MG63 (cell line): Measurements from ENCODE around the gene FAM120B. TPM values are rescaled to one million over a fixed set of nuclear protein-coding genes. Genes with fewer than 3 reads are reported as not detected.
"Not testable (repeated sequence)": the region's sequence is repeated elsewhere in the genome, so short reads cannot be mapped to it uniquely, and the experiment has no call there.

ENCODE experiments used
- DNase-seq: peaks from one replicate; pipeline ENCODE4 v3.0.0-alpha.2; 2020
- H3K27me3 ChIP-seq: fragments of 250-450 bp; sonication (Bioruptor Pico); 2 replicates; pipeline ENCODE4 v1.5.1; 2020; ENCODE audit warnings: mild to moderate bottlenecking, moderate library complexity
- H3K36me3 ChIP-seq: fragments of 250-450 bp; sonication (Bioruptor Pico); 2 replicates; pipeline ENCODE4 v1.5.1; 2020; ENCODE audit warnings: mild to moderate bottlenecking, moderate library complexity
- H3K4me3 ChIP-seq: fragments of 250-450 bp; sonication (Bioruptor Pico); 2 replicates; pipeline ENCODE4 v1.5.1; 2020; ENCODE audit warnings: mild to moderate bottlenecking, moderate library complexity
- H3K9me3 ChIP-seq: fragments of 250-450 bp; sonication (Bioruptor Pico); 2 replicates; pipeline ENCODE4 v1.5.1; 2020; ENCODE audit warnings: mild to moderate bottlenecking, moderate library complexity
- total RNA-seq: library from RNA; depleted of rRNA; stranded (reverse); fragments of >200 nt; shearing (Covaris generic); gene quantifications from 2 replicates; pipeline ENCODE4 v1.2.3, GENCODE V29; 2014; ENCODE audit warnings: low replicate concordance

FAM120B gene
- total RNA-seq, 1 experiment from 2014 or later, result 11.5 TPM

GRCh38 chr6:170374571-170375444 is 68.2 kb downstream of the FAM120B start:
- no peaks in the 10 kb centered on the region for H3K27me3 ChIP-seq
- H3K36me3 ChIP-seq, result no peaks in the 10 kb centered on the region; the same call in none of the 2 replicates
- DNase-seq, result no peak
- H3K4me3 ChIP-seq, result no peak overlapping the region
- no peaks in the 10 kb centered on the region for H3K9me3 ChIP-seq

- Histone ChIP-seq H3K9me3 (no peaks in the 10 kb centered on the region), H3K4me3 (no peak overlapping the region), H3K36me3 (no peaks in the 10 kb centered on the region; the same call in none of the 2 replicates), H3K27me3 (no peaks in the 10 kb centered on the region)
- no peak for DNase-seq
Observed at GRCh38 chr6:170375661-170376060, 69.1 kb downstream of the FAM120B start.

GRCh38 chr6:170376386-170377043 is 70.0 kb downstream of the FAM120B start:
- no peak for DNase-seq
- Histone ChIP-seq H3K36me3 (no peaks in the 10 kb centered on the region; the same call in none of the 2 replicates), H3K9me3 (no peaks in the 10 kb centered on the region), H3K4me3 (no peak overlapping the region), H3K27me3 (no peaks in the 10 kb centered on the region)

GRCh38 chr6:170378502-170378901 is 71.9 kb downstream of the FAM120B start:
- no peak for DNase-seq
- no peaks in the 10 kb centered on the region; the same call in none of the 2 replicates for H3K36me3 ChIP-seq
- H3K9me3 ChIP-seq, result no peaks in the 10 kb centered on the region
- H3K27me3 ChIP-seq, result no peaks in the 10 kb centered on the region
- H3K4me3 ChIP-seq, result no peak overlapping the region

DNA sequence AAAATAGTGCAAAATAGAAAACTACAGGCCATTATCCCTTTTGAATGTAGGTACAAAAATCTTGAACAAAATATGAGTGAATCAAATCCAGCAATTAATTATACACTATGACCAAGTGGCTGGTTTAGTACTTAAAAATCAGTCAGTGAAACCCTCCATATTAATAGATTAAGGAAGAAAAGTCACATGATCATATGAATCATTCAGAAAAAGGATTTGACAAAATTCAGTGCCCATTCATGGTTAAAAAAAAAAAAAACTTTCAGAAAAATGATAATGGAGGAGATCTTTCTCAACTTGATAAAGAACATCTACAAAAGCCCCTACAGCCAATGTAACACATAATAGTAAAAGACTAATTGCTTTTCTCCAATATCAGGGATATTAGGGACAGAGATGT is 75.0 kb downstream of the FAM120B start:
- DNase-seq, result no peak
- Histone ChIP-seq H3K27me3 (no peaks in the 10 kb centered on the region), H3K9me3 (no peaks in the 10 kb centered on the region), H3K36me3 (peaks cover 5% of the 10 kb centered on the region; the same call in 1 of the 2 replicates), H3K4me3 (no peak overlapping the region)

- peaks cover 12% of the 10 kb centered on the region for H3K36me3 ChIP-seq
- no peaks in the 10 kb centered on the region for H3K27me3 ChIP-seq
- DNase-seq, result no peak
- H3K4me3 ChIP-seq, result no peak overlapping the region
- H3K9me3 ChIP-seq, result no peaks in the 10 kb centered on the region
Observed at GRCh38 chr6:170383466-170384035, 77.0 kb downstream of the FAM120B start.

GRCh38 chr6:170385506-170385905 is 78.9 kb downstream of the FAM120B start:
- Histone ChIP-seq H3K36me3 (peaks cover 14% of the 10 kb centered on the region), H3K4me3 (no peak overlapping the region), H3K9me3 (no peaks in the 10 kb centered on the region), H3K27me3 (no peaks in the 10 kb centered on the region)
- no peak for DNase-seq

- Histone ChIP-seq H3K4me3 (no peak overlapping the region), H3K9me3 (no peaks in the 10 kb centered on the region), H3K36me3 (peaks cover 21% of the 10 kb centered on the region), H3K27me3 (no peaks in the 10 kb centered on the region)
- no peak for DNase-seq
Observed at GRCh38 chr6:170388113-170388512, 81.6 kb downstream of the FAM120B start.

- Histone ChIP-seq H3K4me3 (no peak overlapping the region), H3K9me3 (no peaks in the 10 kb centered on the region), H3K27me3 (no peaks in the 10 kb centered on the region), H3K36me3 (peaks cover 41% of the 10 kb centered on the region)
- no peak for DNase-seq
Observed at GRCh38 chr6:170393033-170393432, 86.5 kb downstream of the FAM120B start.

- no peaks in the 10 kb centered on the region for H3K27me3 ChIP-seq
- H3K4me3 ChIP-seq, result no peak overlapping the region
- peaks cover 34% of the 10 kb centered on the region for H3K36me3 ChIP-seq
- DNase-seq, result no peak
- no peaks in the 10 kb centered on the region for H3K9me3 ChIP-seq
Observed at GRCh38 chr6:170393807-170394399, 87.3 kb downstream of the FAM120B start.

DNA sequence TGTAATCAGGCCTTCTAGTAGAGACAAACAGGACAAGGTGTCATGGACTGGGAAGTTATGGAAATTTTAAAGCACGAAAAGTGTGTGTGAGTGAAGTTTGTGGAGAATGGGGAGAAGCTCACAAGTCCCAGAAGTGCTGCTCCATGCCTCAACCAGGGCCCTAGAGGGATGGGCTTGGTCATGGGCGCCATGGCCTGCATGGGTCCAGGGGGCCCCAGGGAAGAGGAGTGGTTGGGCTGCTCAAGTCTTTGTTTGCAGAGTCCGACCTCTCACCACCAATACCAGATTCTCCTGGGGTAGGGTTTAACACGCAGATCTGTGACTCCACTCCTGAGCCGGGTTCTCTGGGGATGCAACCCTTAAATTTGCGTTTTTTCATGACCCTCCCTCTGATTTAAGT is 88.4 kb downstream of the FAM120B start:
- peaks cover 34% of the 10 kb centered on the region for H3K36me3 ChIP-seq
- DNase-seq, result no peak
- H3K27me3 ChIP-seq, result no peaks in the 10 kb centered on the region
- H3K4me3 ChIP-seq, result no peak overlapping the region
- H3K9me3 ChIP-seq, result no peaks in the 10 kb centered on the region

- H3K4me3 ChIP-seq, H3K9me3 ChIP-seq, DNase-seq, H3K27me3 ChIP-seq: not testable (repeated sequence)
- peaks cover 25% of the 10 kb centered on the region for H3K36me3 ChIP-seq
Observed at GRCh38 chr6:170398743-170399369, 92.3 kb downstream of the FAM120B start.

GRCh38 chr6:170399955-170400558 is 93.5 kb downstream of the FAM120B start:
- not testable (repeated sequence) for H3K9me3 ChIP-seq, H3K4me3 ChIP-seq, H3K27me3 ChIP-seq, DNase-seq
- H3K36me3 ChIP-seq, result peaks cover 24% of the 10 kb centered on the region

GRCh38 chr6:170402318-170403040 is 95.9 kb downstream of the FAM120B start:
- H3K9me3 ChIP-seq, result no peaks in the 10 kb centered on the region
- DNase-seq, result no peak
- H3K4me3 ChIP-seq, result no peak overlapping the region
- H3K36me3 ChIP-seq, result peaks cover 22% of the 10 kb centered on the region
- H3K27me3 ChIP-seq, result no peaks in the 10 kb centered on the region

- no peaks in the 10 kb centered on the region for H3K9me3 ChIP-seq
- H3K27me3 ChIP-seq, result no peaks in the 10 kb centered on the region
- H3K4me3 ChIP-seq, result no peak overlapping the region
- DNase-seq, result no peak
- peaks cover 22% of the 10 kb centered on the region for H3K36me3 ChIP-seq
Observed at GRCh38 chr6:170403451-170403850, 96.9 kb downstream of the FAM120B start.

- H3K36me3 ChIP-seq, result peaks cover 22% of the 10 kb centered on the region
- H3K27me3 ChIP-seq, result no peaks in the 10 kb centered on the region
- DNase-seq, result no peak
- H3K4me3 ChIP-seq, result no peak overlapping the region
- no peaks in the 10 kb centered on the region for H3K9me3 ChIP-seq
Observed at GRCh38 chr6:170404036-170404435, 97.5 kb downstream of the FAM120B start.
